Neural crest cell (in vitro differentiated cells): ENCODE data around the gene TFB1M. TPM values are rescaled to one million over a fixed set of nuclear protein-coding genes. Genes with fewer than 3 reads are reported as not detected.
A peak's percentile ranks its signal among the peaks of the same experiment; 100 is the strongest.

Experiments used
- DNase-seq: peaks from one replicate; pipeline ENCODE4 v3.0.0; 2021; ENCODE audit warnings: low read depth, mixed read lengths, low spot score
- H3K27ac Mint-ChIP-seq: one replicate; pipeline ENCODE4 v1.8.0; 2021; ENCODE audit warnings: mild to moderate bottlenecking, mixed read lengths; ENCODE audit not compliant: unreplicated experiment
- H3K27me3 Mint-ChIP-seq: 2 replicates; pipeline ENCODE4 v1.8.0; 2021; ENCODE audit warnings: low read depth, mild to moderate bottlenecking, mixed read lengths
- H3K36me3 Mint-ChIP-seq: 2 replicates; pipeline ENCODE4 v1.8.0; 2021; ENCODE audit warnings: low read depth, mild to moderate bottlenecking, mixed read lengths
- H3K4me1 Mint-ChIP-seq: 2 replicates; pipeline ENCODE4 v1.8.0; 2021; ENCODE audit warnings: mixed read lengths
- H3K4me3 Mint-ChIP-seq: one replicate; pipeline ENCODE4 v1.8.0; 2021; ENCODE audit warnings: mild to moderate bottlenecking, mixed read lengths
- H3K9me3 Mint-ChIP-seq: 2 replicates; pipeline ENCODE4 v1.8.0; 2021; ENCODE audit warnings: mixed read lengths
- total RNA-seq: library from RNA; stranded (reverse); gene quantifications from 2 replicates; pipeline ENCODE4 v1.2.1, GENCODE V29; 2021
- TF ChIP-seq, protein P1 (sequence below): fragments of 200-600 bp; sonication (generic); conservative IDR thresholded peaks from 2 replicates; pipeline ENCODE4 v1.5.0; 2021; ENCODE audit warnings: antibody characterized with exemption, mild to moderate bottlenecking

Gene TFB1M
- total RNA-seq, 1 donor from 2014 or later: 26.8 TPM

- Mint-ChIP-seq H3K27me3 (no peaks in the 10 kb centered on the region), H3K4me3 (no peak overlapping the region), H3K27ac (no peak overlapping the region), H3K4me1 (peaks cover 17% of the 10 kb centered on the region), H3K9me3 (peaks cover 3% of the 10 kb centered on the region), H3K36me3 (peaks cover 22% of the 10 kb centered on the region)
- TF ChIP-seq, protein P1, sequence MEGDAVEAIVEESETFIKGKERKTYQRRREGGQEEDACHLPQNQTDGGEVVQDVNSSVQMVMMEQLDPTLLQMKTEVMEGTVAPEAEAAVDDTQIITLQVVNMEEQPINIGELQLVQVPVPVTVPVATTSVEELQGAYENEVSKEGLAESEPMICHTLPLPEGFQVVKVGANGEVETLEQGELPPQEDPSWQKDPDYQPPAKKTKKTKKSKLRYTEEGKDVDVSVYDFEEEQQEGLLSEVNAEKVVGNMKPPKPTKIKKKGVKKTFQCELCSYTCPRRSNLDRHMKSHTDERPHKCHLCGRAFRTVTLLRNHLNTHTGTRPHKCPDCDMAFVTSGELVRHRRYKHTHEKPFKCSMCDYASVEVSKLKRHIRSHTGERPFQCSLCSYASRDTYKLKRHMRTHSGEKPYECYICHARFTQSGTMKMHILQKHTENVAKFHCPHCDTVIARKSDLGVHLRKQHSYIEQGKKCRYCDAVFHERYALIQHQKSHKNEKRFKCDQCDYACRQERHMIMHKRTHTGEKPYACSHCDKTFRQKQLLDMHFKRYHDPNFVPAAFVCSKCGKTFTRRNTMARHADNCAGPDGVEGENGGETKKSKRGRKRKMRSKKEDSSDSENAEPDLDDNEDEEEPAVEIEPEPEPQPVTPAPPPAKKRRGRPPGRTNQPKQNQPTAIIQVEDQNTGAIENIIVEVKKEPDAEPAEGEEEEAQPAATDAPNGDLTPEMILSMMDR: no peak
- no peak for DNase-seq
These were observed 89.7 kb downstream of the TFB1M start for GRCh38 chr6:155224618-155225017.

- H3K9me3 Mint-ChIP-seq: peaks cover 6% of the 10 kb centered on the region
- no peak overlapping the region for H3K4me3 Mint-ChIP-seq
These were observed 90.4 kb downstream of the TFB1M start for GRCh38 chr6:155223646-155224451.

DNA sequence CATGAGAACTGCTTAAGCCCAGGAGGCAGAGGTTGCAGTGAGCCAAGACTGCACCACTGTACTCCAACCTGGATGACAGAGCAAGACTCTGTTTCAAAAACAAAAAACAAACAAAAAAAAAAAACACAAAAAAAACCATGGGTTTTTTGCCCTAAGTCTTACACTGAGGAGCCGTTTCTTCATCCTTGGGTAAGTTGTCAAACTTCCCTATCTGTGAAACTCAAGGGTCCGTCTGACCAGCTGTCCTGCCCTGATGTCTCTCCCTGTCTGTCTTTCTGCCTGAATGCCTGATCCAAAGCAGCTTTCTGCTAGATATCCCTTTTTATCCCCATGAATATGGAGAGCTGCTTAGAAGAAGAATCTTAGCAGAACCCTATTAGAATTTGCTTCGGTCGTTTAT is 91.8 kb downstream of the TFB1M start:
- Mint-ChIP-seq H3K27ac (no peak overlapping the region), H3K27me3 (no peaks in the 10 kb centered on the region), H3K4me1 (peaks cover 30% of the 10 kb centered on the region), H3K4me3 (no peak overlapping the region), H3K36me3 (peaks cover 16% of the 10 kb centered on the region), H3K9me3 (peaks cover 6% of the 10 kb centered on the region)
- TF ChIP-seq, protein P1: no peak
- no peak for DNase-seq

More at GRCh38 chr6:155223646-155224451, 90.4 kb downstream of the TFB1M start:
- DNase-seq: no peak
- TF ChIP-seq, protein P1: no peak
- H3K4me1 Mint-ChIP-seq: peaks cover 25% of the 10 kb centered on the region
- H3K27ac Mint-ChIP-seq: no peak overlapping the region
- H3K27me3 Mint-ChIP-seq: no peaks in the 10 kb centered on the region
- peaks cover 21% of the 10 kb centered on the region for H3K36me3 Mint-ChIP-seq

GRCh38 chr6:155221086-155221485 is 93.2 kb downstream of the TFB1M start:
- no peaks in the 10 kb centered on the region for H3K27me3 Mint-ChIP-seq
- TF ChIP-seq, protein P1: no peak
- H3K9me3 Mint-ChIP-seq: peaks cover 3% of the 10 kb centered on the region
- no peak overlapping the region for H3K4me3 Mint-ChIP-seq
- peaks cover 37% of the 10 kb centered on the region for H3K4me1 Mint-ChIP-seq
- DNase-seq: no peak
- H3K36me3 Mint-ChIP-seq: peaks cover 9% of the 10 kb centered on the region
- H3K27ac Mint-ChIP-seq: no peak overlapping the region

GRCh38 chr6:155219858-155220301 is 94.4 kb downstream of the TFB1M start:
- peaks cover 9% of the 10 kb centered on the region for H3K36me3 Mint-ChIP-seq
- no peaks in the 10 kb centered on the region for H3K27me3 Mint-ChIP-seq
- no peak overlapping the region for H3K4me3 Mint-ChIP-seq
- H3K4me1 Mint-ChIP-seq: peaks cover 41% of the 10 kb centered on the region
- TF ChIP-seq, protein P1: no peak
- no peak for DNase-seq
- H3K27ac Mint-ChIP-seq: peak overlapping the region; percentile 23
- peaks cover 3% of the 10 kb centered on the region for H3K9me3 Mint-ChIP-seq
